ENCODE measurements around the gene ELMO3.
A peak's percentile ranks its signal among the peaks of the same experiment; 100 is the strongest.

The ELMO3 gene

DNA sequence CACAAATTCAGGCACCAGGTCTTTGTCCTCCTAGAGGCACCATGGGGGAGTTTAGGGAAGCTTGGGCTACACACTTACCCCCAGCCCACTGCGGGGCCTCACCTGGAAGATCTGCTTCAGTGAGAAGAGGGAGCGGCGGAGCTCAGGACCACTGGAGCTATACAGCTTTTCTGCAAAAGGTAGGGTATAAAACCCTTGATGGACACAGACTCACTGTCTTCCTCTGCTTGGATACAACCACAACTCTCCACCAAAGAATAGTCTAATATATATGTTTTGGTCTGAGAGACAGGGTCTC, 39.3 kb downstream of the ELMO3 start:
- peaks cover 12% of the 10 kb centered on the region for H3K4me1 ChIP-seq (ENCODE audit: control insufficient read depth, insufficient read depth, low read length)
- no peaks in the 10 kb centered on the region for H3K27me3 ChIP-seq (ENCODE audit: control insufficient read depth, insufficient read depth, low read length)
- no peak overlapping the region for H3K9ac ChIP-seq (ENCODE audit: low read depth, low read length)
- H3K27ac ChIP-seq (ENCODE audit: low read depth, low read length) = no peak overlapping the region
- H3K4me3 ChIP-seq (ENCODE audit: low read depth, low read length) = no peak overlapping the region
- no peaks in the 10 kb centered on the region for H3K9me3 ChIP-seq (ENCODE audit: control insufficient read depth, insufficient read depth, low read length)
- peaks cover 56% of the 10 kb centered on the region for H3K36me3 ChIP-seq (ENCODE audit: control insufficient read depth, insufficient read depth, low read length)

DNA sequence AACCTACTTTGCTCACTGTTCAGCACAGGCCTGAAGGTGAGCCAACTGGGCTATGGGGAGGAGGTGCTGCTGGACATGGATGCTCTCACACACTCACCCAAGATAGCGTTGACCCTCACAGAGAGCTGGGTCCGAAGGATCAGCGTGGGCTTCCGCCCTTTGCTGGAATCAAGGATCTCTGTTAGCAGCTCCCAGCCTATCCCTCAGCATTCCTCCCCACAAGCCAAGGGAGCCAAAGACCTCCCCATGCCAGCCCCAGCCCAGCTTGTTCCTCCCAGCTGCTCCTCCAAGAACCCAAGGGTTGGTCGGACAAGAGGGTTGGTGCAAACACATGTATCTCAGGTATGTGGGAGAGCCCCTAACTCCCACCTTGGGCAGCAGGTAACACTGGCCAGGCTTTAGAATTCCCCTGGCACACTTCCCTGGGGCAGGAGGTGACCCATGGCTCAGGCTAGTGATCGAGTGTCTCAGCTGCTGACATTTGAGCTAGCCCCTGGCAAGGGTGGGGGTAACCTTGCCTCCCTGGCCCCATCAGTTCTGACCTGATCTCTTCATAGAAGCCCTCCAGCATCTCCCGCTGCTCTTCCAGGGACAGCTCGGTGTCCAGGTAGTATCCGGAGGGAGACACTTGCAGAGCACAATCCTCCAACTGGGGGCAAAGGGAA, 40.0 kb downstream of the ELMO3 start:
- peaks cover 12% of the 10 kb centered on the region for H3K4me1 ChIP-seq (ENCODE audit: control insufficient read depth, insufficient read depth, low read length)
- H3K27me3 ChIP-seq (ENCODE audit: control insufficient read depth, insufficient read depth, low read length) = no peaks in the 10 kb centered on the region
- H3K4me3 ChIP-seq (ENCODE audit: low read depth, low read length) = no peak overlapping the region
- peaks cover 52% of the 10 kb centered on the region for H3K36me3 ChIP-seq (ENCODE audit: control insufficient read depth, insufficient read depth, low read length)
- H3K27ac ChIP-seq (ENCODE audit: low read depth, low read length) = no peak overlapping the region
- H3K9ac ChIP-seq (ENCODE audit: low read depth, low read length) = no peak overlapping the region
- H3K9me3 ChIP-seq (ENCODE audit: control insufficient read depth, insufficient read depth, low read length) = no peaks in the 10 kb centered on the region

DNA sequence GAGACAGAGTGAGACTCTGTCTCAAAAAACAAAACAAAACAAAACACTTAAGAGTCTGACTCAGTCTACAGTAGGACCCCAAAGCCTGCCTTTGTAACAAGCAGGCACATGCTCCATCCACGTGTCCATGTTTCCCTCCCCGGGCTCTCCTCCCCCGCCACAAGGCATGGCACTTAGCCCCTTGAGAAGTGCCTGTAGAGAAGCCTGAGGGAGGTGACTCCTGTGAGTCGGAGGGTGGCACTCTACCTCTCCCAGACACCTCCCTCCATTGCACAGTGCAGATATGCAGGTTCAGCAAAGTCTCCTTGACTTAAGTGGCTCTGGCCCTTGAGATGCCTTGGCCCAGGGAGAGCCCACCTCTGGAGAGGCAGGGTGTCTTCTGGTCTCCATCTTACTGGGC, 41.6 kb downstream of the ELMO3 start:
- no peak overlapping the region for H3K4me3 ChIP-seq (ENCODE audit: low read depth, low read length)
- H3K27me3 ChIP-seq (ENCODE audit: control insufficient read depth, insufficient read depth, low read length) = no peaks in the 10 kb centered on the region
- H3K4me1 ChIP-seq (ENCODE audit: control insufficient read depth, insufficient read depth, low read length) = peaks cover 20% of the 10 kb centered on the region
- no peak overlapping the region for H3K9ac ChIP-seq (ENCODE audit: low read depth, low read length)
- H3K27ac ChIP-seq (ENCODE audit: low read depth, low read length) = peak overlapping the region; percentile 76
- H3K36me3 ChIP-seq (ENCODE audit: control insufficient read depth, insufficient read depth, low read length) = peaks cover 41% of the 10 kb centered on the region
- H3K9me3 ChIP-seq (ENCODE audit: control insufficient read depth, insufficient read depth, low read length) = no peaks in the 10 kb centered on the region

DNA sequence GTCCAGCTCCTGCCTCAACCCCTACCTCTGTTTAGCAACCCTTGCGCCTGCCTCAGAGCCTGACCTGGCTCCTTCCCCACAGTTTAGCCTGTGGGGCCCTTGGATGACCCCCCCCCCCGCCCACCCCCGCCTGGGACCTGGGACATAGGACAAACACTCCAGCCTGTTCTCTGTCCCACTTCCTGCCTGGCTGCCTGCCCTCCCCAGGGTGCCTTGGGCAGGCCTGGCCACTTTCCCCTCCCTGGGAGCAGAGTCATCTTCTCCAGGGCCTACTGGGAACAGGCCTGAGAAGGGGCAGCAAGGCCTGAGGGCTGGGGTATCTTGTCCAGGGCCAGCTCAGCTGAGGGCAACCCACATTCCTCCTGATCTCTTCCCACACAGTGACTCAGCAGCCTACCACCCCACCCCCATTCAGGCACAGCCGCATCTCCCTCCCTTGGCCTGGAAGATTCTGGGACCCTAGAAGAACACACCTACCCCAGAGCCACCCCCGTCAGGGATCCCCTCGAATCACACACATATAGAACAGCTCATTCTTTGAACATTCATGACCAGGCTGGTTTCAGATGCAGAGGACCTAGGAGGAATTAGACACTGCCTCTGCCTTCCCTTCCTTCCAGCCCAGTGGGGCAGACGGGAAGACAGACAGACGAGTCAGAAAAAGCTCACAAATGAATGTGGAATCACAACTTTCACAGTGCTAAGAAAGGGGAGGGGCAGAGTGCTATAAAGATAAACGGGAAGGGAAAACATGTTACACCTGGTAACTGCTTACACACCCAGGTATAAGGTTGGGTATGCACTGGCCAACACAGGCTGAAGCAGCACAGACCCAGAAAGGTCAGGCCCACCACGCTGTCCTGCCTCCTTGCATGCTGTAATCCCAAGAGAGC, 42.3 kb downstream of the ELMO3 start:
- H3K27ac ChIP-seq (ENCODE audit: low read depth, low read length) = peak overlapping the region; percentile 76
- H3K36me3 ChIP-seq (ENCODE audit: control insufficient read depth, insufficient read depth, low read length) = peaks cover 34% of the 10 kb centered on the region
- H3K4me1 ChIP-seq (ENCODE audit: control insufficient read depth, insufficient read depth, low read length) = peaks cover 23% of the 10 kb centered on the region
- no peak overlapping the region for H3K4me3 ChIP-seq (ENCODE audit: low read depth, low read length)
- no peak overlapping the region for H3K9ac ChIP-seq (ENCODE audit: low read depth, low read length)
- H3K9me3 ChIP-seq (ENCODE audit: control insufficient read depth, insufficient read depth, low read length) = no peaks in the 10 kb centered on the region
- H3K27me3 ChIP-seq (ENCODE audit: control insufficient read depth, insufficient read depth, low read length) = no peaks in the 10 kb centered on the region

DNA sequence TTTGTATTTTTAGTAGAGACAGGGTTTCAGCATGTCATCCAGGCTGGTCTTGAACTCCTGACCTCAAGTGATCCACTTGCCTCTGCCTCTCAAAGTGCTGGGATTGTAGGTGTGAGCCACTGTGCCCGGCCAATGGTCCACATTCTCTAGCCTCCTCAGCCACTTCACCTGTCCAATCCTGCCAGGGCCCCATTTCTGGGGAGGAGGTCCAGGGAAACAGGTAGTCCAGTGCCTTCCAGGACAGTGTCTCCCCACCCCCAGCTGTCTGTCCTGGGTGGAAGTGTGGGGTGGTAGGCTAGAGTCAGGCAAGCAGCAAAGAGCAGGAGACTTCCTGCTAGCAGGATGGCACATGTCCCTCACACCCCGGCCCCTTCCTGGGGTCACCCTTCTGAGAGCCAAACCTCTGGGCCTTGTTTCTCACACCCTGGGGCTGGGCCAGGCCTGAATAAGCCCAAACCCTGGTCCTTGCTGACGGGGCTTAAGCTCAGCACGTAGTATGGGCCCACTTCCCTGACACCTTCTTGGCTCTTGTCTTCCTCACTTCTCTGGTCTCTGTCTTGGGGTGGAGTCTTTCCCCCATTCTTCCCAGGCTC, 43.3 kb downstream of the ELMO3 start:
- Histone ChIP-seq H3K36me3 (ENCODE audit: control insufficient read depth, insufficient read depth, low read length) (peaks cover 27% of the 10 kb centered on the region), H3K27ac (ENCODE audit: low read depth, low read length) (no peak overlapping the region), H3K9me3 (ENCODE audit: control insufficient read depth, insufficient read depth, low read length) (no peaks in the 10 kb centered on the region), H3K9ac (ENCODE audit: low read depth, low read length) (0 out of 2 replicates have a peak overlapping the region, but pooled peaks have one; percentile 30), H3K27me3 (ENCODE audit: control insufficient read depth, insufficient read depth, low read length) (no peaks in the 10 kb centered on the region), H3K4me1 (ENCODE audit: control insufficient read depth, insufficient read depth, low read length) (peaks cover 23% of the 10 kb centered on the region), H3K4me3 (ENCODE audit: low read depth, low read length) (no peak overlapping the region)

DNA sequence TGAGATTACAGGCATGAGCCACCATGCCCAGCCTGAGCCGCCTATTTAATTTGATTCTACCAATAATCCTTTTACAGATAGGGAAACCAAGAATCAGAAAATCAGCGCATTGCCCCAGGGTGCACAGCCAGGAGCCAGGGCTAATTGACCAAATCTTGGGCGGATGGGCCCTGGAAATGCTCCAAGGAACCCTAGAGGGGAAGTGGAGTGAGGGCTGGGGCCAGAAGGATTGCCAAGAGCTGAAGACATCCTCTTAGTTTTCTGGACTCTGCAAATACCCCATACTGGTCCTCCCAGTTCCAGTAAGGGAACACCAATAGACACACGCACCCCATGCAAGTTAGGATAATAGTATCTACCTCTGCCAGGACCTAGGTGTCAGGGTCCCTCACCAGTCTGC, 44.5 kb downstream of the ELMO3 start:
- no peak overlapping the region for H3K9ac ChIP-seq (ENCODE audit: low read depth, low read length)
- H3K4me3 ChIP-seq (ENCODE audit: low read depth, low read length) = no peak overlapping the region
- H3K27me3 ChIP-seq (ENCODE audit: control insufficient read depth, insufficient read depth, low read length) = peaks cover 7% of the 10 kb centered on the region
- peaks cover 30% of the 10 kb centered on the region for H3K4me1 ChIP-seq (ENCODE audit: control insufficient read depth, insufficient read depth, low read length)
- H3K9me3 ChIP-seq (ENCODE audit: control insufficient read depth, insufficient read depth, low read length) = no peaks in the 10 kb centered on the region
- H3K36me3 ChIP-seq (ENCODE audit: control insufficient read depth, insufficient read depth, low read length) = peaks cover 14% of the 10 kb centered on the region
- no peak overlapping the region for H3K27ac ChIP-seq (ENCODE audit: low read depth, low read length)

DNA sequence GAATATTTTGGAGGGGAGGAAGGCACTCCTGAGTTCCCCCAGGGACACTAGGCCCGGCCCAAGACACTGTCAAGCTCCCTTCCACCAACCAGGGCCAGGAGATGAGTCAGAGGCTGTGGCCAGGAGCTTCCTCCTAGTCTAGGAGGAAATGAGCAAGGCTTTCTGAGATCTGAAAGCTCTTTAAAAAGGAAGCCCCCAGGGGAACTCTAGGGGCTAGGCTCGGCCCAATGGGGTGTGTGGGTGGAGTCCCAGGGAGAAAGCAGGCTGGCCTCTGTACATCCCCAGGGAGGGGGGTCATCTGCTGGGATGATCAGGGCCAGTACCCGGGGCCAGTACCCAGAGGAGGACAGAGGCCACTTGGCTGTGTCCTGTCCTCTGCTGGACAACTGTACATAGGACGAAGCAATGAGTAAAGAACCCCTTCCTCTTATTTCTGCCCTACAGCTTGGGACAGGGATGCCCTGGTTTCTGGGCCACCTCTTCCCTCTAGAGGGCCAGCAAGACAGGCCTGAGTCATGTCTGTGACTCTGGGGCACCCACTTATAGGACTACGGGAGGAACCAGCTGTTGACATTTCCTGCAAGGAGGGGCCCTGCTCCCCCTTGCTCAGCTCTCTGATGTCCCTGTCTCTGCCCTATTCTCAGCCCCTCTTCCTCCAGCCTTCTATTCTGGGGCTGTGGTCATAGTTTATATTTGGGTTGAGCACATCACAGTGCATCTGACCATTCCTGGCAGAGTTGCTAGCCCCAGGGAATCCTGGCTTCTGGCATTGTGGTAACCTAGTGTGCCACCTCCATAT, 45.7 kb downstream of the ELMO3 start:
- Histone ChIP-seq H3K27ac (ENCODE audit: low read depth, low read length) (peak overlapping the region; percentile 47), H3K9me3 (ENCODE audit: control insufficient read depth, insufficient read depth, low read length) (no peaks in the 10 kb centered on the region), H3K4me3 (ENCODE audit: low read depth, low read length) (no peak overlapping the region), H3K36me3 (ENCODE audit: control insufficient read depth, insufficient read depth, low read length) (peaks cover 3% of the 10 kb centered on the region), H3K9ac (ENCODE audit: low read depth, low read length) (no peak overlapping the region), H3K27me3 (ENCODE audit: control insufficient read depth, insufficient read depth, low read length) (peaks cover 14% of the 10 kb centered on the region), H3K4me1 (ENCODE audit: control insufficient read depth, insufficient read depth, low read length) (peaks cover 34% of the 10 kb centered on the region)

DNA sequence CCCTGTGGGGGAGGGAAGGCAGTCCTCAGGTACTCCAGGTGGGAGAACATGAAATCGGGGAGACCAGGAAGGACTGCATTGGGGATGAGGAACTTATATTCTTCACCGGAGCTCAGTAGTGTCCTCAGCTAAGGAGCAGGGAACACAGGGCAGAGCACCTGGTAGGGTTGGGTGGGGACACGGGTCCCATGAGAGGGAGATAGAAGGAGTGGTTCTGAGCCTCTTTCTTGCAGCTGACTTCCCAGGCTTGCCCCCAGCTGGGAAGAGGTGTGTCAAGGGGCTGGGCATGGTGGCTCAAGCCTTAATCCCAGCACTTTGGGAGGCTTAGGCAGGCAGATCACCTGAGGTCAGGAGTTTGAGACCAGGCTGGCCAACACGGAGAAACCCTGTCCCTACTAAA, 46.3 kb downstream of the ELMO3 start:
- H3K36me3 ChIP-seq (ENCODE audit: control insufficient read depth, insufficient read depth, low read length) = no peaks in the 10 kb centered on the region; the same call in 1 of the 2 replicates
- H3K9ac ChIP-seq (ENCODE audit: low read depth, low read length) = 0 out of 2 replicates have a peak overlapping the region, but pooled peaks have one; percentile 71
- no peak overlapping the region for H3K27ac ChIP-seq (ENCODE audit: low read depth, low read length)
- peak overlapping the region; percentile 86 for H3K4me3 ChIP-seq (ENCODE audit: low read depth, low read length)
- H3K4me1 ChIP-seq (ENCODE audit: control insufficient read depth, insufficient read depth, low read length) = peaks cover 36% of the 10 kb centered on the region
- H3K27me3 ChIP-seq (ENCODE audit: control insufficient read depth, insufficient read depth, low read length) = peaks cover 20% of the 10 kb centered on the region
- no peaks in the 10 kb centered on the region for H3K9me3 ChIP-seq (ENCODE audit: control insufficient read depth, insufficient read depth, low read length)

DNA sequence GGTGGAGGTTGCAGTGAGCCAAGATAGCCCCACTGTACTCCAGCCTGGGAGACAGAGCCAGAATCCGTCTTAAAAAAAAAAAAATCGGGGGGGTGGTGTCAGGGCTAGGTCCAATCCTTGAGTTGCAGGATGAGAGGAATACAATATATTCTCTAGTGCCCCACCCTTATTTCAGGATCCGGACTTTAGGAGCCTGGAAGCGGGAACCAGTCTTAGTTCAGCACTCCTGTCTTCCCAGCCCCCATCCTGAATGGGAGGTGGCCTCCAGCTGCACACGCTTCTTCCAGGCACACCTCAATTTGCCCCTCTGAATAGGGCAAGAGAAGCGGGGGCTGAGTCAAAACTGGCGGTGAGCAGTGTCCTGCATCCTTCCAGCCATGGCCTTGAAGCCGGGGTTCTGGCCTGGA, 46.7 kb downstream of the ELMO3 start:
- peaks cover 25% of the 10 kb centered on the region for H3K27me3 ChIP-seq (ENCODE audit: control insufficient read depth, insufficient read depth, low read length)
- peak overlapping the region; percentile 71 for H3K9ac ChIP-seq (ENCODE audit: low read depth, low read length)
- H3K27ac ChIP-seq (ENCODE audit: low read depth, low read length) = peak overlapping the region; percentile 94
- peaks cover 35% of the 10 kb centered on the region for H3K4me1 ChIP-seq (ENCODE audit: control insufficient read depth, insufficient read depth, low read length)
- H3K36me3 ChIP-seq (ENCODE audit: control insufficient read depth, insufficient read depth, low read length) = no peaks in the 10 kb centered on the region; the same call in 1 of the 2 replicates
- H3K9me3 ChIP-seq (ENCODE audit: control insufficient read depth, insufficient read depth, low read length) = no peaks in the 10 kb centered on the region
- H3K4me3 ChIP-seq (ENCODE audit: low read depth, low read length) = peak overlapping the region; percentile 86

DNA sequence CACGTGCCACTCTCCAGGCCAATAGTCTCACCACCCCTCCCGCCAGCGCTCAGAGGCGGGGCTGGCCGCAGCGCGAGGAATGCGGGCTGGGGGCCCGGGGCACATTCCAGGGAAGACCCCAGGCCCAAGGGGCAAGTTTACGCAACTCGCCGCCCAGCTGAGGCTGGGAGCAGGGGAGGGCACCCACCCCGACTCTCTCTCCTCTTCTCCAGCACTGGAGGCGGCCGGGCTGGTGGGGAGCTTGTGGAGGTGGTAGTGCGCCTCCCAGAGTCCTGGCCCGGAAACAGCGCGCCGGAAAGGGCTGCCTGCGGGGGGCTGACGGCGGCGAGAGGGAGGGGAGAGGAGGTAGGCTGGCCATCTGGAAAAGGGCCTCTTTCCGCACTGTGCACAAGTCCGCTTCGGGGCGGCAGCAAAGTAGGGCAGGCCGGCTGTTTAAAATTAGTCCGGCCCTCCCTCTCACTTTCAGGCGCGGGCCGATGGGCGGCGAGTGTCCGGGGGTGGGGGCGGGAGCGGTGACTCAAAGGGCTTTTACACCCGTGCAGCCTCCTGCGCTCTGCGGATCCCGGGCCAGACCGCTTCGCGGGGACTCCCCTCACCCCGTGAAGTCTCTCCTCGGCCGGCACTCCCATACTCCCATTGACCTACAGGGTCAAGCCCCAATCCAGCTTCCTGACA, 47.3 kb downstream of the ELMO3 start:
- H3K4me3 ChIP-seq (ENCODE audit: low read depth, low read length) = peak overlapping the region; percentile 86
- H3K27ac ChIP-seq (ENCODE audit: low read depth, low read length) = peak overlapping the region; percentile 94
- H3K4me1 ChIP-seq (ENCODE audit: control insufficient read depth, insufficient read depth, low read length) = peaks cover 32% of the 10 kb centered on the region

More for the DNA sequence above, 47.3 kb downstream of the ELMO3 start:
- Histone ChIP-seq H3K27me3 (ENCODE audit: control insufficient read depth, insufficient read depth, low read length) (peaks cover 26% of the 10 kb centered on the region), H3K9me3 (ENCODE audit: control insufficient read depth, insufficient read depth, low read length) (no peaks in the 10 kb centered on the region), H3K9ac (ENCODE audit: low read depth, low read length) (peak overlapping the region; percentile 71), H3K36me3 (ENCODE audit: control insufficient read depth, insufficient read depth, low read length) (no peaks in the 10 kb centered on the region; the same call in 1 of the 2 replicates)

Measured in HUES48 (cell line).